ENCODE results near the gene SERPINE2.

Gene SERPINE2

GRCh38 chr2:223998948-223999347 is 40.1 kb downstream of the SERPINE2 start:
- Histone ChIP-seq H3K27ac (no peak overlapping the region), H3K4me3 (ENCODE audit: low read depth, low read length) (no peak overlapping the region), H3K36me3 (replicated peaks) (no peaks in the 10 kb centered on the region), H3K27me3 (replicated peaks) (no peaks in the 10 kb centered on the region)
- no peak for DNase-seq
- in situ Hi-C loops (cut with HindIII; ENCODE audit: low pct_ligation_motif_present, low sequenced_read_pairs), result loop anchor here (25.0 kb wide), 1 partner anchor 288 kb away; no protein-coding TSS in a partner anchor
- TF ChIP-seq CTCF (IDR thresholded peaks at IDR 0.05; ENCODE audit: low read depth, low read length, missing control alignments), result no peak

GRCh38 chr2:223997938-223998337 is 41.1 kb downstream of the SERPINE2 start:
- no peak overlapping the region for H3K27ac ChIP-seq
- in situ Hi-C loops (cut with HindIII; ENCODE audit: low pct_ligation_motif_present, low sequenced_read_pairs), result loop anchor here (25.0 kb wide), 1 partner anchor 289 kb away; no protein-coding TSS in a partner anchor

GRCh38 chr2:223996391-223996790 is 42.7 kb downstream of the SERPINE2 start:
- Histone ChIP-seq H3K27ac (no peak overlapping the region), H3K27me3 (replicated peaks) (no peaks in the 10 kb centered on the region), H3K4me3 (ENCODE audit: low read depth, low read length) (no peak overlapping the region), H3K36me3 (replicated peaks) (no peaks in the 10 kb centered on the region)
- in situ Hi-C loops (cut with HindIII; ENCODE audit: low pct_ligation_motif_present, low sequenced_read_pairs), result loop anchor here (25.0 kb wide), 1 partner anchor 291 kb away; no protein-coding TSS in a partner anchor
- no peak for TF ChIP-seq CTCF (IDR thresholded peaks at IDR 0.05; ENCODE audit: low read depth, low read length, missing control alignments)
- no peak for DNase-seq

More at GRCh38 chr2:223997938-223998337, 41.1 kb downstream of the SERPINE2 start:
- Histone ChIP-seq H3K27me3 (replicated peaks) (no peaks in the 10 kb centered on the region), H3K36me3 (replicated peaks) (no peaks in the 10 kb centered on the region), H3K4me3 (ENCODE audit: low read depth, low read length) (no peak overlapping the region)
- DNase-seq, result peak; percentile 20
- TF ChIP-seq CTCF (IDR thresholded peaks at IDR 0.05; ENCODE audit: low read depth, low read length, missing control alignments), result no peak

GRCh38 chr2:223995569-223995968 is 43.5 kb downstream of the SERPINE2 start:
- in situ Hi-C loops (cut with HindIII; ENCODE audit: low pct_ligation_motif_present, low sequenced_read_pairs), result loop anchor here (25.0 kb wide), 1 partner anchor 292 kb away; no protein-coding TSS in a partner anchor
- Histone ChIP-seq H3K27ac (peak overlapping the region; percentile 8), H3K36me3 (replicated peaks) (no peaks in the 10 kb centered on the region), H3K27me3 (replicated peaks) (no peaks in the 10 kb centered on the region), H3K4me3 (ENCODE audit: low read depth, low read length) (no peak overlapping the region)
- DNase-seq, result peak; percentile 46
- no peak for TF ChIP-seq CTCF (IDR thresholded peaks at IDR 0.05; ENCODE audit: low read depth, low read length, missing control alignments)

- in situ Hi-C loops (cut with HindIII; ENCODE audit: low pct_ligation_motif_present, low sequenced_read_pairs), result loop anchor here (25.0 kb wide), 1 partner anchor 293 kb away; no protein-coding TSS in a partner anchor
- Histone ChIP-seq H3K27ac (no peak overlapping the region), H3K36me3 (replicated peaks) (peaks cover 2% of the 10 kb centered on the region), H3K4me3 (ENCODE audit: low read depth, low read length) (no peak overlapping the region), H3K27me3 (replicated peaks) (no peaks in the 10 kb centered on the region)
- TF ChIP-seq CTCF (IDR thresholded peaks at IDR 0.05; ENCODE audit: low read depth, low read length, missing control alignments), result no peak
- DNase-seq, result no peak
These were observed 44.4 kb downstream of the SERPINE2 start for GRCh38 chr2:223994562-223995162.
